Neuron (in vitro differentiated cells): ENCODE results near the gene CXCL3.

Source experiments
- H2AFZ ChIP-seq: one replicate; pipeline ENCODE4 v1.6.1; 2013; ENCODE audit warnings: low read depth, mild to moderate bottlenecking, inconsistent platforms, low read length, moderate library complexity
- H3K27me3 ChIP-seq: one replicate; pipeline ENCODE4 v1.6.1; 2013; ENCODE audit warnings: low read length; ENCODE audit not compliant: insufficient read depth
- H3K36me3 ChIP-seq: one replicate; pipeline ENCODE4 v1.6.1; 2013; ENCODE audit warnings: low read length; ENCODE audit not compliant: insufficient read depth
- H3K4me1 ChIP-seq: one replicate; pipeline ENCODE4 v1.6.1; 2013; ENCODE audit warnings: low read length; ENCODE audit not compliant: insufficient read depth
- H3K4me3 ChIP-seq: 2 replicates; pipeline ENCODE4 v1.5.1; 2013; ENCODE audit warnings: mild to moderate bottlenecking, low read length, moderate library complexity
- H3K9me3 ChIP-seq: one replicate; pipeline ENCODE4 v1.6.1; 2013; ENCODE audit warnings: low read length

The CXCL3 gene

DNA sequence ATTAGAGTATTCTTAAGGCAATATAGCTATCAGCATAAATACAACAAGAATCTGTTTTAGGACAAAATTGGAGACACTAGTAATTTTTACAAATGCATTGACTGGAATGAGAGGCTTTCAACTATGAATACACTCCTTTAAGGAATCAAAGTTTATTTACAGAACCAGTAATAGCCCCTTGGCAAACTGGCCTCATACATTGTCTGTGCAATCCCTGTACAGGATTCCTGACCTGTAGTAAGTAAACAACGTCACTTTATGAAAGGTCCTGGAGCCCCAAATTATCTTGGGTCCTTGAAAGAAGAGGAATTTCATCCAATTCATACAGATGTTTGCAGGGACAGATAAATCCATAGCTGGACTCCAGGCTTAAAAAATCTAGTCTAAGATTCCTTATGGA, 25.4 kb upstream of the CXCL3 start:
- no peaks in the 10 kb centered on the region for H3K9me3 ChIP-seq
- H3K4me1 ChIP-seq, result no peaks in the 10 kb centered on the region
- H2AFZ ChIP-seq, result no peak overlapping the region
- no peaks in the 10 kb centered on the region for H3K27me3 ChIP-seq
- no peak overlapping the region for H3K4me3 ChIP-seq
- no peaks in the 10 kb centered on the region for H3K36me3 ChIP-seq

DNA sequence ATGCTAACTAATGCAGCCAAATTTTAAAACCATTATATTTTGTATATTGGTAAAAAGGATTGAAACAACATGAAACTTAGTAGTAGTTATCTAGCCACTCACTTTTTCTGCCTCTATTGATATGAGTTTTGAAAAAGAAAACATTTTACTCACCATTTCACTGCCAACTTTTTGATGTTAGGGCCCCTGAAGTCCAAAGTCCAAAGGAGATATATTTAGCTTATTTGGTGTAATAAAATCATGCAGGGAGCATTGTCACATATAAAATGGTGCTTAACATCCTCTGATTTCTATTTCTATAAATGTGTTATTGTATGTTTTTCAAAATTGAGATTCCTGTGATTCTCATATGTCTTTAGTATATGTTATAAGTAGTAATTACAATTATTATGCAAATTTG, 24.5 kb upstream of the CXCL3 start:
- H3K9me3 ChIP-seq, result no peaks in the 10 kb centered on the region
- no peaks in the 10 kb centered on the region for H3K36me3 ChIP-seq
- no peaks in the 10 kb centered on the region for H3K27me3 ChIP-seq
- H2AFZ ChIP-seq, result no peak overlapping the region
- H3K4me1 ChIP-seq, result no peaks in the 10 kb centered on the region
- H3K4me3 ChIP-seq, result no peak overlapping the region

DNA sequence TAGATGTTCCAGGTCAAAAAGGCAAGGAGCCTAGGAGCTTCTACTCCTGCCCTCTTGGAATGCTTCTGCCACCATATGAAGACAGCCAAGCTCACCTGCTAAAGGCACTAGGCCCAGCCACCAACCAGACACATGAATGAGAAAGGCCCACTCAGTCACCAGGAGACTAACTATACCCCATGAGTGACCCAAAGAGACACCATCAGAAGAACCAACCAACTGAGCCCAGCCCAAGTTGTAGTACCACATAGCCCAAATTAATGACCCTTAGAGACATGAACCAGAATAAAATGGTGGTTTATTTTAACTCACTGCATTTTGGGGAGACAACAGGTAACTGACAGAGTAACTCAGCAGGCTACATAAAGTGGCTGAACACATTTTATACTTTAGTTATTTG, 22.9 kb upstream of the CXCL3 start:
- no peak overlapping the region for H3K4me3 ChIP-seq

DNA sequence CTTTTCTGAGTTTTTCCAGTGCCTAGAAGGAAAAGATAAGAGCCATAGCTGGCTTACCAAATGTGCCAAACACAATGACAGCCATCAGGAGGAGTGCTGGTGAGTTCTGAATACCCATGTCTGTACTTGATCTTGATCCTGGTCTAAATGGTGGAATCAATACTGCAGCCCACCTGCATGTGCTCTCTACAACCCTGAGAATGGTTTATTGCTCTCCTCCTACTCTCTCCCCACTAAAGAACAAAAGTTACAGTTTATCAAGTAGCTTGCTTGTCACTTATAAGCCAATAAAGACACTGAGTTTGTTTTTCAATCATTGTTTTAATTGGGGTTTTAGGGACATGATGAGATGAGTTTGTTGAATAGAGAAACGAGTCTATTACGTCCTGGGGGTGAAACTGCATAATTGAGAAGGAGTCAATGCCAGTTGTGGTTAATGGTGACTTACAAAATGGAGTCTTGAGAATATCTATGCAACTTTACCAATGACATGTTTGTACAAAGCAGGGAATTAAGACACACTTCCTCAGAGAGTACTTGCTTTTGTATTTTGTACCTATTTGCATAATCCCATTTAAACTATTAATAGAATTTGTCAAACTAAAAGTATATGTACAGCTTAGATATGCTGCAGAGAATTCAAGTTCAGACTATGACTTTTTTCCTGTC, 20.8 kb upstream of the CXCL3 start:
- no peak overlapping the region for H3K4me3 ChIP-seq
- H3K9me3 ChIP-seq, result no peaks in the 10 kb centered on the region
- no peaks in the 10 kb centered on the region for H3K27me3 ChIP-seq
- no peaks in the 10 kb centered on the region for H3K36me3 ChIP-seq
- H3K4me1 ChIP-seq, result no peaks in the 10 kb centered on the region
- H2AFZ ChIP-seq, result no peak overlapping the region

More for the DNA sequence above, 22.9 kb upstream of the CXCL3 start:
- Histone ChIP-seq H3K27me3 (no peaks in the 10 kb centered on the region), H3K4me1 (no peaks in the 10 kb centered on the region), H3K9me3 (no peaks in the 10 kb centered on the region), H3K36me3 (no peaks in the 10 kb centered on the region), H2AFZ (no peak overlapping the region)

DNA sequence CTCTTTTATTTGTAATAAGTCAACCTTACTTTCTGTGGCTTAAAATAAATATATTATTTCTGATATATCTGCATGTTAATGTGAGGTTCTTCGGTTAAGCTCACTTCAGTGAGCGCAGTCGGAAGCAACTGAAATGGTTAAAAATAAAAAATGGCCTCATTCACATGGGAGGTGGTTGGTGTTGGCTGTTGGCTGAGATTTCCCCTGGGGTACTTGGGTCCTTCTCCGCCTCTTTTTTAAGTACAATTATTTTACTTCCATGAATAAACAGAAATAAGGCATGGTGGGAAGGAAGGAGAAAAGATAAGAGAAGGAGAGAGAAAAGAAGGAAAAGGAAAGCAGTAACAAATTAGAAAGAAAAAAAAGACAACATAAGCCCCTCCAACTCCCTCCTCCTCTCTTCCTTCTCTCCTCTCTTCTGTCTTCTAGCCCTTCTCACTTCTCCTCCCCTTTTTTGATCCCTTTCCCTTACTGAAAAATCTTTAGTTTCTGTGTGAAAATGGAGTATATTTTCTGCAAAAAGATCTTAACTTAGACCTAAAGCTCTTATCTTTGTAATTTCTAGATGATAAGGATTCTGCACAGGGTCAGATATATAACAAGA, 19.7 kb upstream of the CXCL3 start:
- H3K4me3 ChIP-seq, result no peak overlapping the region
- no peaks in the 10 kb centered on the region for H3K36me3 ChIP-seq
- H3K4me1 ChIP-seq, result no peaks in the 10 kb centered on the region
- no peaks in the 10 kb centered on the region for H3K27me3 ChIP-seq
- no peaks in the 10 kb centered on the region for H3K9me3 ChIP-seq
- H2AFZ ChIP-seq, result no peak overlapping the region

DNA sequence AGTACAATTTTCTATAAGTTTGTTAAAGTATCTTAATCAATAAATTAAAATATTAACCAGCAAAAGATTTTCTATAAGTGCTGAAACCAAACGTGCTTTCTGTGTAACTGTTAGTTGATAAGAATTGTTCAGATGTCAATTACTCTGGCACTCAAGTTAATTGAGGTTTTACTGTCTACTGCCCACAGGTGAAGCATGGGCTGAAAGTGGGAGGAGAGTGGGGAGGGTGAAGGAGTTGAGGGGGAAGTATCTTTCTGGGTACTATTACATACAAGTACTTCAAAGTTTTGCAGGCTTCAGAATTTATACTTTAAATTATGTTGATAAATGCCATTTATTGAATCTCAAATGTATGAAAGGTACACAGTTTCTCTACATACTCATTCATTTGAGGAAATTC, 19.1 kb upstream of the CXCL3 start:
- H3K4me3 ChIP-seq, result no peak overlapping the region
- no peaks in the 10 kb centered on the region for H3K27me3 ChIP-seq

DNA sequence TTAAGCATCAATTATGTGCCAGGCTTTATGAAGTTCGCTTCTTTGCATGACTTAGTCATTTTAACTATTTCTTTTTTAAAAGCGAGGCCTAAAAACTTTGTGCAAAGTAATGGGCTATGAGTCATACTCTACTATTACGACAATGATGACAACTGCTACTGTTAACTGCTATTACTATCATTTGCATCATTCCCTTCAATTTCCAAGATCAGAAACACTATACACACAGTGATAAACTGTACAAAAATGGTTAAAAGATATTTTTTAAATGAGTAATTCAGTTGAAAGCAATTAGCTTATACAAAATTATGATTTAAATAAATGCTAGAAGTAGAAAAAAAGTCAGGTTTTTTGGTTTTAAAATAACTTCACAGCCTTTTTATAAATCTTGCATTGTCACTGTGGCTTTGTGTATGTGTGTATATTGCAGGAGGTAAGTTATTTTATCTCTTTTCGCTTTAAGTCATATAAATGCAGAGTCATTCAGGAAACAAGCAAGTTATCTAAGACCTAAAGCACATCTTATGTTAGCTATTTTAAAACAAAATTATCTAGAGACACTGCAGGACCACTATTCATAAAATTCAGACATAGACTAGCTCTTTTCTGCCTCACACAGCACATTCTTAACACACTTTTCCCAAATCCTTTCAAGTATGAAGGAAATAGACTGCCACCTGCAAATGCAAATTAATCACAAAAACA, 18.5 kb upstream of the CXCL3 start:
- Histone ChIP-seq H3K27me3 (no peaks in the 10 kb centered on the region), H3K4me3 (no peak overlapping the region), H3K4me1 (no peaks in the 10 kb centered on the region), H3K36me3 (no peaks in the 10 kb centered on the region), H3K9me3 (no peaks in the 10 kb centered on the region), H2AFZ (no peak overlapping the region)

More for the DNA sequence above, 19.1 kb upstream of the CXCL3 start:
- no peak overlapping the region for H2AFZ ChIP-seq
- no peaks in the 10 kb centered on the region for H3K9me3 ChIP-seq
- no peaks in the 10 kb centered on the region for H3K4me1 ChIP-seq
- H3K36me3 ChIP-seq, result no peaks in the 10 kb centered on the region

DNA sequence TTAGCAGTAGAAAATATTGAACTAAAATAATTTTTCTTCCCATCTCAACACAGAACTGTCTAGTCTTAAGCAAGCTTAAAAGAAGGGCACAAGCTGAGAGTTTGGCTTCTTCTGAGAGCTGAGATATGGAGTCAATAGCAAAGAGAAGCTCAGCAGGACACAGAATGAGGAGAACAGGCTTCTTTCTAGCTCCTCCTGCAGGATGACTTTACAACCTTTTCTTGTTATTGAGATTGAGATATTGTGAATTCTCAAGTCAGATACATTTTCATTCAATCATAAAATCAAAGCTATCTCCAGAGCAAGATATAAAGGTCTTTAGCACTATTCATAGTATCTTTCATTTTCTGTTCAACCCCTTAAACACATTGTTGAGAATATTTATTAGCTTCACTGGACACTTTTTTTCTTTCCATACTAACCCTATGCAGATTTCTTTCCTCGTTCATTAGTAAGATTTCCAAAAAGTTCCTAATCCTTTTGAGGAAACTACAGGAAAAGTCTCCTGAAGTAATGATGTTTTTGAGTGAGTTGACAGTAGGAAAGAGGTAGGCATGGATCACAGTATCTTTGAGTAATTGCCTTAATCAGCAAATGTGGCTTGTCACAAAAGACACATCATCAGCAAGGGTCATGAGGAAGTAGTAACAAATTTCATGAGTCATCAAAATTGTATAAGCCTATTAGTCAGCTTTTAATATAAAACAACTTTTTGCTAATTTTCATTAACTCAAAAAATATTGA, 17.8 kb upstream of the CXCL3 start:
- no peak overlapping the region for H2AFZ ChIP-seq
- H3K36me3 ChIP-seq, result no peaks in the 10 kb centered on the region
- H3K9me3 ChIP-seq, result no peaks in the 10 kb centered on the region
- no peak overlapping the region for H3K4me3 ChIP-seq
- no peaks in the 10 kb centered on the region for H3K4me1 ChIP-seq
- no peaks in the 10 kb centered on the region for H3K27me3 ChIP-seq

DNA sequence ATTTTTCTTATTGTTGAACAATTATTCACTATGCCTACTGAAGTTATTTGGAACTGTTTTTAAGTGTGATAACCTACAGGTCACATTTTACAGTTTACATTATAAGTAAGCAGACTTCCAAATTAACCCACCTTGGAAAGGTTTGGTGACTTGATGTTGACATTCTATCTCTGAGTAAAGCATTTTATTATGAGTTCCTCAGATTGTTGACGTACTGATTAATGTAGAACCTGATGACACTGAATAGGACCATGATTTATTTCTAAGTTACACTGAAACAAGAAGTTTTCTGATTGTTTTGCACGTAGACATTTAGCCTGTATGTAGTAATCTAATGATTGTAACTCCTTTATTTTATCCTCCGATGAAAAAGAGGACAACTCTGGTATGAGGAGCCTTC, 17.0 kb upstream of the CXCL3 start:
- H3K4me1 ChIP-seq, result no peaks in the 10 kb centered on the region
- no peak overlapping the region for H2AFZ ChIP-seq
- no peaks in the 10 kb centered on the region for H3K9me3 ChIP-seq
- H3K4me3 ChIP-seq, result no peak overlapping the region
- no peaks in the 10 kb centered on the region for H3K27me3 ChIP-seq
- no peaks in the 10 kb centered on the region for H3K36me3 ChIP-seq

DNA sequence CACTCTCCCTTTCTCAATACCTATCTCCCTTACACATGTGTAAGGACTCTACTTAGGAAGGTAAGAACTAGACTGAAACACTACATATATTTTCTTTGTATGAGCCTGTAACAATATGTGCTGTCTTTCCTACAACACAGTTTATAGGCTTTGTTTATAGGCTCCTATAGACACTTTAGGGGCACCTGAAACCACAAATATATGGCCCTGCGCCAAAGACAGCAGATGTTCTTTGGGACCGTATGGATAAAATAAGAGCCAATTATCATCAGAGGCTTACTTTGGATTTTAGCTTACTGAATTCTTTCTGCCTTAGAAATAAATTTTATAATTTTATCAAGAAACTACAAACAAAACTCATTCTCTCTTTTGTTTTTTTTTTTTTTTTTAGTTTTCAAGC, 16.6 kb upstream of the CXCL3 start:
- Histone ChIP-seq H3K36me3 (no peaks in the 10 kb centered on the region), H2AFZ (no peak overlapping the region), H3K4me1 (no peaks in the 10 kb centered on the region), H3K9me3 (no peaks in the 10 kb centered on the region), H3K27me3 (no peaks in the 10 kb centered on the region), H3K4me3 (no peak overlapping the region)

DNA sequence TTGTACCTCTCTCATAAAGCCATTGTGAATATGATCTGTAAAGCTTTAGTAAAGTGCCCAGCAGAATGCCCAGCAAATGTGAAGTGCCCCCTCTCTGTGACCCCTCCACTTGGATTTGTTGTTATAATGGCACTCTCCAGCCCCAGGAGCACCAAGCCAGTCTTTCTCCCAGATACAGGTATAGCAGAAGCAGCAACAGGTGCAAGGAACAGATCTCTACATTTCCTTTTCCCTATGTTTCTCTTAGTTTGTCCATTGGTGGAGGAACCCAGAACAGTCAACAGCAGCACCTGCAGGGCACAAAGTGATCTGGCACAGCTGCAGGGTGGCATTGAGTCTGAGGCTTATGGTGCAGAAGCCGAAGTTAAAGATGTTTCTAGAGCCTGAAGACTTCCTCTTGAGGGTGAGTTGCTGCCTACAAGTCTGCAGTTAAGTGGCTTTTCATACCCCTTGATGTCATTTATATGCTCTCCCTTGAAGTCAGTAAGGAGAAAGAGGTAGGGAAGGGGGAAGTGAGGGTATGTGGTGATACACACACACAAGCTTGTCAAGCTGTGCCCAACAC, 16.1 kb upstream of the CXCL3 start:
- Histone ChIP-seq H3K36me3 (no peaks in the 10 kb centered on the region), H3K4me3 (no peak overlapping the region), H3K9me3 (no peaks in the 10 kb centered on the region), H2AFZ (no peak overlapping the region), H3K27me3 (no peaks in the 10 kb centered on the region), H3K4me1 (no peaks in the 10 kb centered on the region)

DNA sequence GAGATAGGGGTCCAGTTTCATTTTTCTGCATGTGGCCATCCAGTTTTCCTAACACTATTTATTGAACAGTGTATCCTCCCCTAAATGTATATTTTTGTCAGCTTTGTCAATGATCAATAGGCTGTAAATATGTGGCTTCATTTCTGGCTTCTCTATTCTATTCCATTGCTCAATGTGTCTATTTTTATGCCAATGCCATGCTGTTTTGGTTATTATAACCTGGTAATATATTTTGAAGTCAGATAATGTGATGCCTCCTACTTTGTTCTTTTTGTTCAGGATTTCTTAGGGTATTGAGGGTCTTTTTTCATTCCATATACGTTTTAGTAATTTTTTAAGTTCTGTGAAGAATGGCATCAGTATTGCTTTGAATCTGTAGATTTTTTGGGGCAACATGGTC, 8.7 kb upstream of the CXCL3 start:
- H3K9me3 ChIP-seq, result no peaks in the 10 kb centered on the region
- H3K36me3 ChIP-seq, result no peaks in the 10 kb centered on the region
- H3K4me3 ChIP-seq, result no peak overlapping the region
- H3K27me3 ChIP-seq, result no peaks in the 10 kb centered on the region
- no peaks in the 10 kb centered on the region for H3K4me1 ChIP-seq
- H2AFZ ChIP-seq, result no peak overlapping the region

DNA sequence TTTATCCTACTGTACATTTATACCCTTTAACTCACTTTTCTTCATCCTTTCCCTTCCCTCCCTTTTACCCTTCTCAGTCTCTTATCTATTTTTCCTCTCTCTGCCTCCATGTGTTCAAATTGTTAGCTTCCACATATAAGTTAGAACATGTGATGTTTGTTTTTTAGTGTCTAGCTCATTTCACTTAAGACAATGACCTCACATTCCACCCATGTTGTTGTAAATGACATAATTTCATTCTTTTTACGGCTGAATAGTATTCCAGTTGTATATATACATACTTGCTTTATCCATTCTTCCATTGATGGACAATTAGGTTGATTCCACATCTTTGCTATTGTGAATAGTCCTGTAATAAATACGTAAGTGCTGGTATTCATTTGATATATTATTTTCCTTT, 7.3 kb upstream of the CXCL3 start:
- no peaks in the 10 kb centered on the region for H3K9me3 ChIP-seq
- no peak overlapping the region for H3K4me3 ChIP-seq
- no peak overlapping the region for H2AFZ ChIP-seq
- H3K36me3 ChIP-seq, result no peaks in the 10 kb centered on the region
- H3K4me1 ChIP-seq, result no peaks in the 10 kb centered on the region
- no peaks in the 10 kb centered on the region for H3K27me3 ChIP-seq
